HG02973 (cell line): ENCODE data around the gene COMMD9.

Source experiments
- ATAC-seq: cut with Tn5 transposase; IDR thresholded peaks from one replicate; pipeline ENCODE4 v1.9.1; 2021; ENCODE audit warnings: moderate library complexity; ENCODE audit not compliant: unreplicated experiment

Gene COMMD9

GRCh38 chr11:36296884-36297543 is 7.8 kb upstream of the COMMD9 start:
- ATAC-seq, result no peak

GRCh38 chr11:36295926-36296325 is 6.7 kb upstream of the COMMD9 start, which contains the start of gene PRR5L:
PRR5L (plus strand) TSS chr11:36296288; CDS start chr11:36401122, 104,834 bp downstream.
- no peak for ATAC-seq

DNA sequence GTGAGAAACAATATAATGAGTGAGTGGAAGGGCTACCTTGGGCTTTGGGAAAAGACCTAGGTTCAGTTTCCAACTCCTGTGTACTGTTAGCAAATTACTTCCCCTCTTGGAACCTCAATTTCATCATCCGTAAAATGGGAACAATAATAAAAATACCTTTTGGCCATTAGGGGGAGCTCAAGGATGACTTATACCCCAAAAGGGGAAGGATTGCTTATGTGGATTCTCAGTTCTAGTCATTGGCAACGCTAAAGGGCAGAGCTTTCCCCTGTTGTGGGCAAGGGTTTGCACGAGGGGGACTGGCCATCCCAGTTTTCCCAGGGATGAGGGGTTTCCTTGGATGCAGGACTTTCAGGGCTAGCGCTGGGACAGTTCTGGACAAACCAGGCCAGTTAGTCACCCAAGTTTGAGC is 3.1 kb upstream of the COMMD9 start:
- peak; percentile 25 for ATAC-seq

DNA sequence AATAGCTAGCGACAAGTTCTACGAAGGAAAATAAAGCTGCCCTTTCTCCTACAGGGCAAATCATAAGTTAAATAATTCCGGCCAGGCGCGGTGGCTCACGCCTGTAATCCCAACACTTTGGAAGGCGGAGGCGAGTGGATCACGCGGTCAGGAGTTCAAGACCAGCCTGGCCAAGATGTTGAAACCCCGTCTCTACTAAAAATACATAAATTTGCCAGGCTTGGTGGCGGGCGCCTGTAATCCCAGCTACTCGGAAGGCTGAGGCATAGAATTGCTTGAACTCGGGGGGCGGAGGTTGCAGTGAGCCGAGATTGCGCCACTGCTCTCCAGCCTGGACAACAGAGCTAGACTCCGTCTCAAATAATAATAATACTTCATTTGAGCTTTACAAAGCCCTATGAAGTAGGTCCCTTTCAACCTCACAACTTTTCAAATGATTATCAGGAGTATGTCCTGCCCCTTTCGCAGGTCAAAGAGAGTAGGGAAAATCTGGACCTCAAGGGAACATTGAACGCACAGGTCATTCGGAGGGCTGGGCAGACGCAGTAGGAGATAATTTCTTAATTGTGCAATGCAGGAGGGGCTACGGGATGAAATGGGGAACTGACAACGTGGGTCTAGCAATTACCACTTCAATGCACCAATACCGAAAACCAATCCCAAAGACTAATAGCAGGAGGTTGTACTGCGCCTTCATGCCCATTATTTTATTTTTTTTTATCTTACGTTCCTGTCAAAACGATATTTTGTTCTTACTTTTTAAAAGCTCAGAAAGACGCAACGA is 590 bp downstream of the COMMD9 start:
- ATAC-seq, result no peak

DNA sequence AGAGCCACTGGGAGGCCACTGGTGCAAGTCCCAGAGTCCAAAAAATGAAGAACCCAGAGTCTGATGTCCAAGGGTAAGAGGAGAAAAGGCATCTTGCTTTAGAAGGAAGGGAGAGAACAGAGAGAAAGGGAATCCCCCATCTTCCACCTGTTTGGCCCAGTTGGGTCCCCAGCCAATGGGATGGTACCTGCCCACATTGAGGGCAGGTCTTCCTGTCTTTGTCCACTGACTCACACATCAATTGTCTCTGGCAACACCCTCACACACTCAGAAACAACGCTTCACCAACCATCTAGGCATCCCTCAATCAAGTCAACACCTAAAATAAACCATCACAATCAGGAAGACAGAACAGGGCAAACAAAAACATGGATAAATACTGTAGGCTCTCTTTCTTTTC is 6.3 kb downstream of the COMMD9 start:
- ATAC-seq, result no peak

DNA sequence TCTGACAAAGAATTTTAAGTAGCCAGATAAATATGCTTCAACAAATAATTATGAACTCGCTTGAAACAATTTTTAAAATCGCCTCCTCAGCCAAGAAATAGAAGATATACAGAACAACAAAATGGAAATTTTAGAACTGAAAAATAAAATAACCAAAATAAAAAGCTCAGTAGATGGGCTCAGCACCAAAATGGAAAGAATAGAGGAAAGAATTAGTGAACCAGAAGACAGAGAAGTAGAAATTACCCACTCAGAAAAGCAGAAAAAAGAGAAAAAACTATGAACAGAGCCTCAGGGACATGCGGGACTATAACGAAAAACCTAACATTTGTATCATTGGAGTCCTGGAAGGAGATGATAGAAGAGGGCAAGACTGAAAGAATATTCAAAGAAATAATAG is 7.4 kb downstream of the COMMD9 start:
- ATAC-seq, result no peak

- no peak for ATAC-seq
Observed at GRCh38 chr11:36280531-36280930, 8.7 kb downstream of the COMMD9 start.

DNA sequence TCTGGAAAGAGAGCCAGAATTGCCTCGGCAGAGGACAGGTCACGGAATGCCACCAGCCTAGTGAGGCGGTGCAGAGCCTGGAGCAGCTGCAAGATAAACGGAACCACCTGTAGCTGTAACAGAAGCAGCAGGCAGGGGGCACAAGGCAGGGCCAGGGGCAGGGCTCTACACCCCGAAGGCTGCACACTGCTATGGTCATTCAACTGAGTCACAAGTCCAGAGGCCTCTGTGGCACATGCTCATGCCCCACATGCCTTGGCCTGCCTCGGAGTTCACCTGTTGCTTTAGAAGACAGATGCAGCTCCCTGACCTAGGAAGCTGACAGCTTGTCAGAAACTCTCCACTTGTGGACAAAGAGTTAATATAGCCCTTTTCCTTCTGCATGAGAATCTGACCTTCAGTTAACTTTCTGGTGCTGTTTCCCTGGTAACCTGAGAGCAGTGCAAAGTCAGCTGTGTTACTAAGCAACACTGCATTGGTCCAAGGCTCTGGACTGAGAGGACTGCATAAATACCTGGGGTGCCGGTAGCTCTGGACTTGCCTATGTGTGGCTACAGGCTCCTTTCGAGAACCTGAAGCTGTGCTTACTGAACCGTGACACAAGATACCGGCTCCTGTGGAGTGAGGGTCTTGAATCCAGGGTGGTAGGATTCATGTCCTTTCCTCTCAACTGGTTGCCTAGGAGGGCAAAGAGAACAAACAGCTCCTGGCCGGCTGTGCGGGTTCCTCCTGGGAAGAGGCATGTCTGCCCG is 10.5 kb downstream of the COMMD9 start:
- no peak for ATAC-seq

GRCh38 chr11:36274414-36274813 is 14.8 kb downstream of the COMMD9 start:
- ATAC-seq, result no peak

DNA sequence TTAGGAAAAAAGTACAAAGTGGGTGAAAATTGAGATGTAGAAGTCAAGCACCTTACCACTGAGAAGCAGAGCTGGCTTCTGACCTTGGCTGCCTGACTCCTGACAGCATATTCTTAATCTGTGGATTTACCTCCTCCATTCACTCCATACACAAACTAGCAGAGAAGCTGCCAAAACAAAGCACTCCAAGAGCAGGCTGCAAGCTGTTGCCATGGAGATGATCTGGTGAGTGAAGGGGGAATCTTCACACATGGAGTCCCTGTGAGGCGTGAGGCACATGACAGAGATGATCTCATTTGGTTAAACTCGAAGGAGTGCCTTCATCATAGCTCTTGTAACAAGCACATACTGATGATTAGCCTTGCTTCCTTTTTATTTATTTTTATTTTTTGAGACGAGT is 16.1 kb downstream of the COMMD9 start:
- no peak for ATAC-seq

- no peak for ATAC-seq
Observed at GRCh38 chr11:36271794-36272407, 17.3 kb downstream of the COMMD9 start.

DNA sequence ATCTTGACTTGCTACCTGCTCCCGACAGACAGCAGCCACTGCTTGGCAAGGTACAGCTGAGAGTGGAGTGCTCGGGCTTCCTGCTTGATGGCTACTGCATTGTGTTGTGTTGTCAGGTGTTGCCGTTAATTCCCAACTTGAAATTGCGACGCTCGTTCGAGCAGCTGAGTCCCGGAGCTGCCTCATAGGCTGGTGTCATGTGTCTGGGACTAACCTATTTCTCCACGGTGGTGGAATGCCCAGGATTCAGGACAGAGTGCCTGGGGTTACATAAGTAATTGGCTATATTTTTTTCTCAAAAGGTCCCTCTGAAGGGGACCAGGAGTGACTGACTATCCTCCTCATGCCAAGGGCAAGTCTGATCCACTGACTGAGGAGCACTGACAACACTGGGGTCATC is 18.5 kb downstream of the COMMD9 start:
- ATAC-seq, result no peak

GRCh38 chr11:36268337-36268985 is 20.8 kb downstream of the COMMD9 start:
- no peak for ATAC-seq

DNA sequence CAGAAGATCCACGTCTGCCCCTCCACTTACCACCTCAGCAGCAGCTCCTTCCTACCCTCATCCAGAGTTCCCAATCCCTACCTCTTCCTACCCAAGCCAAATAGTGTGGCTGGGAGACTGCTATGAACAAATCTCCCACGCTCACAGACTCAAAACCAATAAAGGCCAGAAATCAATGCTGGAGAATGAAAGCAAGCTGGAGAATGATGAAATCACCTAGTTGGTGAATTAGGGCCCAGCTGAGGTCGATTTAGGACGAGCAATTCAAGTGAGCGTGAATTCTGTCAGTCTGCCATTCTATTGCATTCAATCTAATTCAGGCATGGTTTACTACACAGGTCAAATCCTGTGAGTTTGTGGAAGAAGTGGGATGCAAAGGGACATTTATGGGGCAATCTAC is 22.5 kb downstream of the COMMD9 start:
- no peak for ATAC-seq

GRCh38 chr11:36265793-36266628 is 23.2 kb downstream of the COMMD9 start:
- ATAC-seq, result peak; percentile 70

DNA sequence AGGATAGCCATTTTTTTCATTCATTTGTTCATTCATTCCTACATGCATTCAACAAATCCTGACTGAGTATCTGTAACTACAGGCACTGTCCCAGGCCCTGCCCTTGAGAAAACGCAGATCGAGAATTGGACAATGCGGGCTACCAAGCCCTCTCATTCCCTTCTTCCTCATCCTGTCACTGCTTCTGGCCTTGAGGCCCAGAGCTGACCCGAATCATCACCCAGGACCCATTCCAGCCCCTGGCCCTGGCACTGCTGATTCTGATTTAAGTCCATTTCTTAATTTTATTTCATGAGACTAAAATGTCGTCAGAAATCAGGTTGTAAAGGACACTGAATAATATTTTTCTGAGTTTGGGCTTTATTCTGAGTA is 24.3 kb downstream of the COMMD9 start:
- no peak for ATAC-seq

DNA sequence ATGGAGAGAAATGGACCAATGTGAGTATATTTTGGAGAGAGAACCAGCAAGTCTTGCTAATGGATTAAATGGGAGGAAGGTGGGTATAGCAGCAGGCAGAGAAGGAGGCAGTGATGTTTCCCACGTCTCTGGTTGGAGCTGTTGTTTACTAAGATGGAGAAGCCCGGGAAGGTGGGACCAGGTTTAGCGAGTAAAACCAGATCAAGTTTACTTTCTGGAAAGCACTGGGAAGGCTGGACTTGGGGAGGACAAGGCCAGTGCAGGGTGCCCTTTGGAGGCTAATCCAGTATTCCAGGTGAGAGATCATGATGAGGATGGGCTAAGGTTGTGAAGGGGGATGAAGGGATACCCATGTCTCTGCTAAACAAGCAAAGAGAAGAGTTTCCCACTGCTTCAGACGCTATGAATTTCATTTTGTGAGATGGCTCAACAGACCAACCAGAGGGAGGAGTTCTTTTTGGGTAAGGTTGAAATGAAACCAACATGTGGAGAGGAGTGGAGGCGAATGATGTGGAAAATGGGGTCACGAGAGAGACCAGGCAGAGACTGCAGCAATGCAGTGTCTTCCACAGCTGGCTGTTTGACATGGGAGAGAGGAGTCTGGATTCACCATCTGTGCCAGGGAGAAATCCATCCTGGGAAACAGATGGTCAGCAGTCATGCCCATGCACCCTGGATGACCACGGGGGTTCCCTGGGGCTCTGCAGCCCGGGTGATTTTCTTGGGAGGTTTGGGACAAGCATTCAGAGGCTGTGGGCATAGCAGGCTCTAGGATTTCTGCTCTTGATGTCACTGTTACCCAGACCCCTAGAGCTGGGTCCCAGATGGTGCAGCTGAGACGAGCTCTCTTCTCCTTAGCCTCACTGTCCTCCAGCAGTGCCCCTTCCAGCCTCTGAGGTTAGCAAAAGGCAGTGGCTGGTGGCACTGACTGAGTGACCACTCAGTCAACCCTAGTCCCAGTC is 24.9 kb downstream of the COMMD9 start:
- ATAC-seq, result no peak

GRCh38 chr11:36261094-36261493 is 28.1 kb downstream of the COMMD9 start:
- ATAC-seq, result no peak
